ENCODE measurements around the gene E2F8.

Gene E2F8

GRCh38 chr11:19220903-19221724 is 19.6 kb downstream of the E2F8 start:
- no peak for DNase-seq (ENCODE audit: low read depth in 2 of 3, low spot score in 1 of 3)

- no peak for DNase-seq (ENCODE audit: low read depth in 2 of 3, low spot score in 1 of 3)
Measured at GRCh38 chr11:19218786-19219460, 21.8 kb downstream of the E2F8 start.

- no peak for DNase-seq (ENCODE audit: low read depth in 2 of 3, low spot score in 1 of 3)
Measured at GRCh38 chr11:19218216-19218615, 22.5 kb downstream of the E2F8 start.

GRCh38 chr11:19216709-19217374 is 23.9 kb downstream of the E2F8 start:
- DNase-seq (ENCODE audit: low read depth in 2 of 3, low spot score in 1 of 3) = no peak

GRCh38 chr11:19216021-19216420 is 24.7 kb downstream of the E2F8 start:
- no peak for DNase-seq (ENCODE audit: low read depth in 2 of 3, low spot score in 1 of 3)

- DNase-seq (ENCODE audit: low read depth in 2 of 3, low spot score in 1 of 3) = no peak
Measured at GRCh38 chr11:19209617-19210370, 31.0 kb downstream of the E2F8 start.

GRCh38 chr11:19208959-19209546 is 31.7 kb downstream of the E2F8 start:
- no peak for DNase-seq (ENCODE audit: low read depth in 2 of 3, low spot score in 1 of 3)

GRCh38 chr11:19208181-19208580 is 32.6 kb downstream of the E2F8 start:
- DNase-seq (ENCODE audit: low read depth in 2 of 3, low spot score in 1 of 3) = no peak

- DNase-seq (ENCODE audit: low read depth in 2 of 3, low spot score in 1 of 3) = no peak
Measured at GRCh38 chr11:19204836-19205235, 35.9 kb downstream of the E2F8 start.

GRCh38 chr11:19201737-19202605 is 38.8 kb downstream of the E2F8 start, which contains the start of gene CSRP3:
TSS of gene CSRP3 (minus strand) at chr11:19201983. CDS start at chr11:19192448, 9,535 bp downstream.
- no peak for DNase-seq (ENCODE audit: low read depth in 2 of 3, low spot score in 1 of 3)

- no peak for DNase-seq (ENCODE audit: low read depth in 2 of 3, low spot score in 1 of 3)
Measured at GRCh38 chr11:19200410-19201201, 40.1 kb downstream of the E2F8 start.

- DNase-seq (ENCODE audit: low read depth in 2 of 3, low spot score in 1 of 3) = no peak
Measured at GRCh38 chr11:19199771-19200170, 41.0 kb downstream of the E2F8 start.

- no peak for DNase-seq (ENCODE audit: low read depth in 2 of 3, low spot score in 1 of 3)
Measured at GRCh38 chr11:19199048-19199447, 41.7 kb downstream of the E2F8 start.

GRCh38 chr11:19196432-19196831 is 44.3 kb downstream of the E2F8 start:
- no peak for DNase-seq (ENCODE audit: low read depth in 2 of 3, low spot score in 1 of 3)

GRCh38 chr11:19194620-19195308 is 46.0 kb downstream of the E2F8 start:
- no peak for DNase-seq (ENCODE audit: low read depth in 2 of 3, low spot score in 1 of 3)

GRCh38 chr11:19193916-19194315 is 46.8 kb downstream of the E2F8 start:
- no peak for DNase-seq (ENCODE audit: low read depth in 2 of 3, low spot score in 1 of 3)

GRCh38 chr11:19191530-19192169 is 49.1 kb downstream of the E2F8 start:
- DNase-seq (ENCODE audit: low read depth in 2 of 3, low spot score in 1 of 3) = no peak

GRCh38 chr11:19187833-19188258 is 52.9 kb downstream of the E2F8 start:
- no peak for DNase-seq (ENCODE audit: low read depth in 2 of 3, low spot score in 1 of 3)
